GM12878 (cell line): ENCODE measurements around the gene UBA6. TPM values are rescaled to one million over a fixed set of nuclear protein-coding genes. Genes with fewer than 3 reads are reported as not detected.

ENCODE experiments used
- CREM ChIP-seq: IDR thresholded peaks from 2 replicates; pipeline ENCODE4 v1.6.1; 2014; ENCODE audit warnings: antibody characterized with exemption, low read depth
- NFYA ChIP-seq: IDR thresholded peaks from 2 replicates; pipeline ENCODE4 v1.6.1; 2011; ENCODE audit warnings: low read depth, mild to moderate bottlenecking, low read length, improper control_type of control experiment, borderline replicate concordance
- NR2C1 ChIP-seq: fragments of 450-650 bp; IDR thresholded peaks from 2 replicates; pipeline ENCODE4 v1.6.1; 2017; ENCODE audit warnings: antibody characterized with exemption, mild to moderate bottlenecking, moderate library complexity
- PML ChIP-seq: IDR thresholded peaks from 2 replicates; pipeline ENCODE4 v1.6.1; 2012; ENCODE audit warnings: low read length, inconsistent platforms
- SIN3A ChIP-seq: IDR thresholded peaks from 2 replicates; pipeline ENCODE4 v1.6.1; 2012; ENCODE audit warnings: low read depth, low read length, improper control_type of control experiment
- SIX5 ChIP-seq: IDR thresholded peaks from 2 replicates; pipeline ENCODE4 v1.6.1; 2011; ENCODE audit warnings: mild to moderate bottlenecking, low read depth, low read length, moderate library complexity; ENCODE audit not compliant: severe bottlenecking
- SMAD5 ChIP-seq: IDR thresholded peaks from 2 replicates; pipeline ENCODE4 v1.6.1; 2016; ENCODE audit warnings: antibody characterized with exemption, low read depth
- SMARCA5 ChIP-seq: fragments of 450-650 bp; IDR thresholded peaks from 2 replicates; pipeline ENCODE4 v1.6.1; 2017; ENCODE audit warnings: mild to moderate bottlenecking
- ZNF217 ChIP-seq: fragments of 450-650 bp; IDR thresholded peaks from 2 replicates; pipeline ENCODE4 v1.6.1; 2017; ENCODE audit warnings: antibody characterized with exemption, mild to moderate bottlenecking
- polyA plus RNA-seq, 11 experiments: library from polyadenylated mRNA; depleted of rRNA in 4 of 11; unstranded in 6 of 11; stranded (reverse) in 5 of 11; fragments of >200 nt; fragmentation: Nextera tagmentation in 4 of 11; fragmentation: Illumina TruSeq in 1 of 11; extraction: Ambion mirVana in 4 of 11; extraction: Trizol in 1 of 11; gene quantifications; 1 replicate in 1 of 11; 2 replicates in 10 of 11; pipeline versions ENCODE4 v1.2.1 to v1.2.3, GENCODE V29; 2011 to 2016; ENCODE audit warnings: inconsistent platforms in 2 of 11, missing spikeins in 2 of 11, low read depth in 1 of 11
- total RNA-seq, 4 experiments: library from RNA; depleted of rRNA in 3 of 4; stranded (reverse); fragments of >200 nt in 3 of 4; fragmentation: Illumina TruSeq in 1 of 4; extraction: Trizol in 1 of 4; gene quantifications; 2 replicates each; pipeline versions ENCODE4 v1.2.1 to v1.2.3, GENCODE V29; 2013 to 2021
- TF ChIP-seq, protein P1 (sequence below): fragments of 450-650 bp; formaldehyde crosslinking; IDR thresholded peaks from 2 replicates; pipeline ENCODE4 v1.4.0; 2022; ENCODE audit warnings: mild to moderate bottlenecking, moderate library complexity

Gene UBA6
- total and polyA plus RNA-seq, 10 of the 15 experiments (the other 5 are each of a cell fraction or from before 2014, with no cell fraction given), result 7.9 to 70.6 (median 34.7) TPM

DNA sequence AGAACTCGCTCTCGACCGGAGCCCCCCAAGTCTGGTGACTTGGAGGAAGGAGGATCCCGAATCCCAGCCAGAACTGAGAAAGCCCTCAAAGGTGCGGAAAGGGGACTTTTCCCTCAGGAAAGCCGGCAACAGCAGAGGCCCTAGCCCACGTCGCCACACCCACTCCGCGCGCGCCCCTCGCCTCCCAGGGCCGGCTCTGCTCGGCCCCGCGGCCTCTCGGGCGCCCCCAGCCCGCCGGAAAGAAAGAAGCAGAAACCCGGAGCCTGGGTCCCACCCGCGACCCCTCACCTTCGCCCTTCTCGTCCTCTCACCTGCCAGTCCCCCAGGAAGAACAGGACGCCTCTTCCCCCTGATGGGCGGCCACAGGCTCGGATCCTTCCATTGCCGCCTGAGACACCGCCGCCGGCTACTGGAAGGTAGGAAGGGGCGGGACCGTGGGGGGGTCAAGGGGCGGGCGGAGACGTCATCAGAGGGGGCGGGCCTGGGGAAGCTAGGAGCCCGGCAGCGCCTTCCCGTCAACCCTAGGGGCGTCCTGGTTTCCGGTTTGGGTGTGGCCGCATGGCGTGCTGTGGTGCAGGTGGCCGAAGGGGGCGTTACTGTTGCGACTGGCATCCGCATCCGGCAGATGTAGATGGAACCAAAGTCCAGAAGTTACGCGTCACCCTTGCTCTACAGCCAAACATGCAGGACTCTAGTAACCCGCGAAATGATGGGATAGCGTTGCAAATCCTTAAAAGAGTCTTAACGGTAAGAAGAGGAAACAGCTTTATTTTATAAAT, at the start of gene UBA6 (continued):
- TF ChIP-seq ZNF217, result no peak
- TF ChIP-seq SIX5, result no peak
- TF ChIP-seq CREM, result peak; percentile 78; the same call in 1 of the 2 replicates
- peak; percentile 54; the same call in 1 of the 2 replicates for TF ChIP-seq SIN3A
- no peak for TF ChIP-seq NFYA
- TF ChIP-seq SMAD5, result peak; percentile 70; the same call in 1 of the 2 replicates
- peak; percentile 72; the same call in 1 of the 2 replicates for TF ChIP-seq SMARCA5
- TF ChIP-seq, protein P1, sequence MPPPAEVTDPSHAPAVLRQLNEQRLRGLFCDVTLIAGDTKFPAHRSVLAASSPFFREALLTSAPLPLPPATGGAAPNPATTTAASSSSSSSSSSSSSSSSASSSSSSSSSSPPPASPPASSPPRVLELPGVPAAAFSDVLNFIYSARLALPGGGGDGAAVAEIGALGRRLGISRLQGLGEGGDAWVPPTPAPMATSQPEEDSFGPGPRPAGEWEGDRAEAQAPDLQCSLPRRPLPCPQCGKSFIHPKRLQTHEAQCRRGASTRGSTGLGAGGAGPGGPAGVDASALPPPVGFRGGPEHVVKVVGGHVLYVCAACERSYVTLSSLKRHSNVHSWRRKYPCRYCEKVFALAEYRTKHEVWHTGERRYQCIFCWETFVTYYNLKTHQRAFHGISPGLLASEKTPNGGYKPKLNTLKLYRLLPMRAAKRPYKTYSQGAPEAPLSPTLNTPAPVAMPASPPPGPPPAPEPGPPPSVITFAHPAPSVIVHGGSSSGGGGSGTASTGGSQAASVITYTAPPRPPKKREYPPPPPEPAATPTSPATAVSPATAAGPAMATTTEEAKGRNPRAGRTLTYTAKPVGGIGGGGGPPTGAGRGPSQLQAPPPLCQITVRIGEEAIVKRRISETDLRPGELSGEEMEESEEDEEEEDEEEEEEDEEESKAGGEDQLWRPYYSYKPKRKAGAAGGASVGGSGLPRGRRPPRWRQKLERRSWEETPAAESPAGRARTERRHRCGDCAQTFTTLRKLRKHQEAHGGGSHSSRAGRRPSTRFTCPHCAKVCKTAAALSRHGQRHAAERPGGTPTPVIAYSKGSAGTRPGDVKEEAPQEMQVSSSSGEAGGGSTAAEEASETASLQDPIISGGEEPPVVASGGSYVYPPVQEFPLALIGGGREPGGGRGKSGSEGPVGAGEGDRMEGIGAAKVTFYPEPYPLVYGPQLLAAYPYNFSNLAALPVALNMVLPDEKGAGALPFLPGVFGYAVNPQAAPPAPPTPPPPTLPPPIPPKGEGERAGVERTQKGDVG (CRISPR knock-in tag), result no peak
- TF ChIP-seq NR2C1, result peak; percentile 88
- TF ChIP-seq PML, result peak; percentile 55; the same call in 1 of the 2 replicates
